HUES6 (cell line): ENCODE measurements around the gene ZNF532.
A peak's percentile ranks its signal among the peaks of the same experiment; 100 is the strongest.
"Not testable (repeated sequence)": the region's sequence is repeated elsewhere in the genome, so short reads cannot be mapped to it uniquely, and the experiment has no call there.

Experiments used
- H3K27ac ChIP-seq: 2 replicates; pipeline ENCODE4 v1.7.0; 2013; ENCODE audit warnings: low read depth, mild to moderate bottlenecking, low read length, inconsistent platforms
- H3K27me3 ChIP-seq: 2 replicates; pipeline ENCODE4 v1.6.1; 2013; ENCODE audit warnings: low read length; ENCODE audit not compliant: control insufficient read depth, insufficient read depth
- H3K36me3 ChIP-seq: 2 replicates; pipeline ENCODE4 v1.6.1; 2013; ENCODE audit warnings: low read length; ENCODE audit not compliant: control insufficient read depth, insufficient read depth
- H3K4me1 ChIP-seq: 2 replicates; pipeline ENCODE4 v1.6.1; 2013; ENCODE audit warnings: low read length; ENCODE audit not compliant: control insufficient read depth, insufficient read depth
- H3K4me3 ChIP-seq: 2 replicates; pipeline ENCODE4 v1.5.1; 2013; ENCODE audit warnings: low read depth, low read length
- H3K9ac ChIP-seq: one replicate; pipeline ENCODE4 v1.6.1; 2013; ENCODE audit warnings: mild to moderate bottlenecking, low read length
- H3K9me3 ChIP-seq: 2 replicates; pipeline ENCODE4 v1.6.1; 2013; ENCODE audit warnings: low read depth, low read length; ENCODE audit not compliant: control insufficient read depth, insufficient read depth

The ZNF532 gene

DNA sequence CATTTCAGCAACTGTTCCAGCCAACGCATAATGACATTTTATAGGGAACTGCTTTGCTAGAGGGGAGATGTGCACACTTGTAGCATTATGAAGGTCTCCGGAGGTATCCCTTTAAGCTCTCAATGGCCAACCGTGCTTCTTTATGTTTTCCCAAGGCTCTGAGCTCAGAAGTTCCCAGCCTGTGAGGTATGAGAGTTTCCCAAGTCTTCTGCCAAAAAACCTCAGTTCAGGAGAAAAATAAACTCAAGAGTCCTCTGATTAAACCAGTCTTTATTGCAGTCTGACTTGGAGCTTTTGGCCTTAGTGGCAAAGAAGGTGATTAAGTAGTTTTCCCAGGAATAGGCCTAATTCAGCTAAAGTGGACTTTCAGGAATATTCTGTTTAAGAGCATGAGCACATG, 35.4 kb upstream of the ZNF532 start:
- no peak overlapping the region for H3K9ac ChIP-seq
- peaks cover 14% of the 10 kb centered on the region for H3K4me1 ChIP-seq
- no peak overlapping the region for H3K4me3 ChIP-seq
- peaks cover 17% of the 10 kb centered on the region; the same call in 1 of the 2 replicates for H3K9me3 ChIP-seq
- H3K27me3 ChIP-seq, result no peaks in the 10 kb centered on the region
- no peak overlapping the region for H3K27ac ChIP-seq
- no peaks in the 10 kb centered on the region for H3K36me3 ChIP-seq

DNA sequence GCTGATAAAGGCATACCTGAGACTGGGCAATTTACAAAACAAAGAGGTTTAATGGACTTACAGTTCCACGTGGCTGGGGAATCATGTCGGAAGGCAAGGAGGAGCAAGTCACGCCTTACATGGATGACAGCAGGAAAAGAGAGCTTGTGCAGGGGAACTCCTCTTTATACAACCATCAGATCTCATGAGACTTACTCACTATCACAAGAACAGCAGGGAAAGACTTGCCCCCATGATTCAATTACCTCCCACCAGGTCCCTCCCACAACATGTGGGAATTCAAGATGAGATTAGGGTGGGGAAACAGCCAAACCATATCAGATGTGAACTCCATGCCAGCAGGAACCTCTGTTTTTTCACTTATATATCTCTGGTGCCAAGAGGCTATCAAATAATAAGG, 34.8 kb upstream of the ZNF532 start:
- not testable (repeated sequence) for H3K27ac ChIP-seq, H3K36me3 ChIP-seq, H3K4me3 ChIP-seq, H3K27me3 ChIP-seq
- H3K4me1 ChIP-seq, result peaks cover 14% of the 10 kb centered on the region
- H3K9ac ChIP-seq, result peak overlapping the region; percentile 16
- peaks cover 17% of the 10 kb centered on the region; the same call in 1 of the 2 replicates for H3K9me3 ChIP-seq

DNA sequence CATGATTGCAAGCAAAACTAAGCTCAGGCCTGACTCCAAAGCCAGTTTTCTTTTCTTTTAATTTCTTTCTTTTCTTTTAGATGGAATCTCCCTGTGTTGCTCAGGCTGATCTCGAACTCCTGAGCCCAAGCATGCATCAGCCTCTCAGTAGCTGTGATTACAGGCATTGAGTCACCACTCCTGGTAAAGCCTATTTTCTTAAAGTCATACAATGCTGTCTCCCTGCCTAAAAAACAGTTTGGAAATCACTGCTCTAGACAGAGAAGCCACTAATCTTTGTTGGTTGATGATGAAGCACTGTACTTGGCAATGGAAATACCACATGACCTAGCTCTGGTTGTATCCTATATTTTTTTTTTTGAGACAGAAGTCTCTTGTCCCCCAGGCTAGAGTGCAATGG, 33.1 kb upstream of the ZNF532 start:
- H3K36me3 ChIP-seq, result no peaks in the 10 kb centered on the region
- H3K4me3 ChIP-seq, result no peak overlapping the region
- peaks cover 14% of the 10 kb centered on the region for H3K4me1 ChIP-seq
- peaks cover 17% of the 10 kb centered on the region; the same call in 1 of the 2 replicates for H3K9me3 ChIP-seq
- H3K27ac ChIP-seq, result no peak overlapping the region
- H3K9ac ChIP-seq, result no peak overlapping the region
- H3K27me3 ChIP-seq, result no peaks in the 10 kb centered on the region

DNA sequence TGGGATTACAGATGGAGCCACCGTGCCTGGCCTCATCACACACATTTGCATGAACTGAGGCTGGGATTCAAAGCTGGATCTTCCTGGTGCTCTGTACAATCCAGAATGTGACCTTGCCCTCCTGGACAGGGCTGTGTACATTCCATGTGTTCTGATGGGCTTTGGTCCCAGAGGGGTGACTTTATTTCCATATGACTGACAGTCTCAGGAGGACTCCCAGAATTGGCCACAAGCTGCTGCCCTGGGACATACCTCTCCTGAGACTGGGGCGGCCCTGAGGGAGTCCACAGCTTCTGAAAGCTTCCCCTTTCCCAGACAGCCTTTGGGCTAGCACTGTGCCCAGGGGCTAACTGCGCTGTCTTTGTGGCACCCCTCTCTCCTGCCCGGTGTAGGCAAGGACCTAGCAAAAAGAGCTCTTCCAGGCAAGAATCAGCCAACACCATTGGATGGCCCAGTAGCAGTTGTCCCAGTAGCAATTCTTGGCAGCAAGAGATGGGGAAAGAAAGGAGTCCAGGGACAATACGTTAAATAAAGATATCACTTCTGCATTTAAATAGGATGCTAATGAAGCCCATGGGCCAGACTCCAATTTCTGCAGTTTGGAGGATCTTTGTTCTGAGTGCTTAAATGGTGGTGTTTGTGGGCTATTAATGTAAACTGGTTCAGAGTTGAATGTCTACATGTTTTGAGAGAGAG, 26.4 kb upstream of the ZNF532 start:
- no peak overlapping the region for H3K4me3 ChIP-seq
- no peak overlapping the region for H3K27ac ChIP-seq
- no peaks in the 10 kb centered on the region for H3K27me3 ChIP-seq
- H3K9ac ChIP-seq, result no peak overlapping the region
- H3K36me3 ChIP-seq, result no peaks in the 10 kb centered on the region
- peaks cover 7% of the 10 kb centered on the region; the same call in 1 of the 2 replicates for H3K9me3 ChIP-seq
- H3K4me1 ChIP-seq, result peaks cover 14% of the 10 kb centered on the region

DNA sequence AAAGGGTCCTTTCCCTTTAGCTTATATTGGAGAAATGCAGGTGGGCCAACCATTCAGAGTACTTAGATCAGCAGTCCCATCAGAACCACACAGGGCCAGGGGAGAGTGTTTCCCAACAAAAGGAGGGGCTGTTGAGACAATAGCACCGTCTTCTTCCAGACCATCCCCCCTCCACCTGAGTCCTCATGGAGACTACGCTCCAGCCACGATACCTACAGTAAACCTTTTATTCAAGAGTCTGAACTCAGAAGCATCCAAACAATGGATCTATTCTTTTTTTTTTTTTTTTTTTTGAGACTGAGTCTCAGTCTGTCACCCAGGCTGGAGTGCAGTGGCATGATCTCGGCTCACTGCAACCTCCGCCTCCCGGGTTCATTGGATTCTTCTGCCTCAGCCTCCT, 25.7 kb upstream of the ZNF532 start:
- Histone ChIP-seq H3K36me3 (no peaks in the 10 kb centered on the region), H3K9ac (no peak overlapping the region), H3K27me3 (no peaks in the 10 kb centered on the region), H3K27ac (no peak overlapping the region), H3K9me3 (peaks cover 7% of the 10 kb centered on the region; the same call in 1 of the 2 replicates), H3K4me3 (no peak overlapping the region), H3K4me1 (peaks cover 17% of the 10 kb centered on the region)

DNA sequence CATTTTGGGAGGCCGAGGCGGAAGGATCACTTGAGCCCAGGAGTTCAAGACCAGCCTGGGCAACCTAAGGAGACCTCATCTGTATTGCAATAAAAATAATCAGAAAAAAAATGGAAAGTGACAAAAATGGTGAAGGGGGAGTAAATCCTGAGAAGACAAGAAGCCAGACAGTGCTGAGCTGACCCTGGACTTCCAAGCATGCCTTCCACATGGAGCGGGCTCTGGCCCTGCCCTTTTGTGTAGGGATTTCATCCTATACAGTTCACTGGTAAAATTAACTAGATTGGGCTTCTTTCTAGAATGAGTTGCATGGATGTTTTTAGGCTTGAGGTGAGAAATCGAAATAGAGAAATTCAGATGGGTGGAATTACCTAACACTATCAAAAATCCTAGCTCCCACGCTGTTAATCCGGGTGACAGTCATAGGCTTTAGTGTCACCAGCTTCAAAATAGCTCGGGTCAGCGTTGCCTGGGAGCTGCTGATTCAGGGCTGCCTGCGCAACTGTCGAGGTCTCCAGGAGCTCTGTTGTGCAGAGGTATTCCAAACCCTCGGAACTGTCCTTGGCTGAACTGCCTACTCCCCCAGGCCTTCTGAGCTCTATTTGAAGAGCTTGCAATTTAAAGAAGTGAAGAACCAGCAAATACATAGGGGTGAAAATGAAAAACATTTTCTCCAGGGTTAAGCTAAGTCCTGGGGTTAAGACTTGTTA, 21.5 kb upstream of the ZNF532 start:
- Histone ChIP-seq H3K27me3 (no peaks in the 10 kb centered on the region), H3K36me3 (no peaks in the 10 kb centered on the region), H3K4me3 (no peak overlapping the region), H3K9ac (no peak overlapping the region), H3K27ac (no peak overlapping the region), H3K9me3 (peaks cover 7% of the 10 kb centered on the region; the same call in 1 of the 2 replicates), H3K4me1 (peaks cover 43% of the 10 kb centered on the region)

DNA sequence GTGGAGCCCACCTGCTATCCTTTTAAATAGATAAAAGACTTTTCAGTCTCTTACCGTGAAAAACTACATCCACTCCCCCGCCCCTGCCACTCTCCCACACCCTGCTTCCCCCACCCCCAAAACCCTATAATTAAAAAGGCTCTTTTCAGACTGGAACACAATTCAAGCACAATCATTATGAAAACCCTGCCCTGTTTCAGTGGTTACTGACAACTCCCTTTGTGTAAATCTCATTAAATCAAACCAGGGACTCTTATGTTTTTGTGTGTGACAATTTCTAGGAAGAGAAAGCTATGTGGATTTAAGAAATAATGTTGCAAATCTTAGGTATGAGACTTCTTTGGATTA, 21.0 kb upstream of the ZNF532 start:
- Histone ChIP-seq H3K4me3 (no peak overlapping the region), H3K9ac (no peak overlapping the region), H3K27me3 (no peaks in the 10 kb centered on the region), H3K9me3 (peaks cover 7% of the 10 kb centered on the region; the same call in 1 of the 2 replicates), H3K27ac (no peak overlapping the region), H3K36me3 (no peaks in the 10 kb centered on the region), H3K4me1 (peaks cover 43% of the 10 kb centered on the region)

DNA sequence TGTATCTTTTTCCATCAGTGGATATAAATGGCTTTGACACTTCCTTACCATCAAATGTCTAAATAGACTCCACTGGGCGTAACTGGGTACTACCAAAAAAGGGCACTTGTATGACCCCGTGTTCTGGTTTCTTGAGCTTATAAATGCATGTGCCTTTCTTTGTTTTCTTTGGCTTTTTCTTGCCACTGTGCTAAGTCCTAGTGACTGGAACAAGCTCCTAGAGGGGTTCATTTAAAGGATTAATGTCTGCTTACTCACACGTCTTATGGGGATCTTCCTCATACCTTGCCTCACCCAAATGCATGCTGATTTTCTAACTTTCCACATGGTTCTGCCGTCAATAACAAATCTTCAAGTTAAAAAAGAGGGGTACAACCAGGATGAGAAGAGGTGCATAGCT, 19.8 kb upstream of the ZNF532 start:
- Histone ChIP-seq H3K27me3 (no peaks in the 10 kb centered on the region), H3K36me3 (no peaks in the 10 kb centered on the region), H3K9ac (no peak overlapping the region), H3K27ac (no peak overlapping the region), H3K9me3 (peaks cover under 1% of the 10 kb centered on the region; the same call in 1 of the 2 replicates), H3K4me1 (peaks cover 51% of the 10 kb centered on the region), H3K4me3 (no peak overlapping the region)

DNA sequence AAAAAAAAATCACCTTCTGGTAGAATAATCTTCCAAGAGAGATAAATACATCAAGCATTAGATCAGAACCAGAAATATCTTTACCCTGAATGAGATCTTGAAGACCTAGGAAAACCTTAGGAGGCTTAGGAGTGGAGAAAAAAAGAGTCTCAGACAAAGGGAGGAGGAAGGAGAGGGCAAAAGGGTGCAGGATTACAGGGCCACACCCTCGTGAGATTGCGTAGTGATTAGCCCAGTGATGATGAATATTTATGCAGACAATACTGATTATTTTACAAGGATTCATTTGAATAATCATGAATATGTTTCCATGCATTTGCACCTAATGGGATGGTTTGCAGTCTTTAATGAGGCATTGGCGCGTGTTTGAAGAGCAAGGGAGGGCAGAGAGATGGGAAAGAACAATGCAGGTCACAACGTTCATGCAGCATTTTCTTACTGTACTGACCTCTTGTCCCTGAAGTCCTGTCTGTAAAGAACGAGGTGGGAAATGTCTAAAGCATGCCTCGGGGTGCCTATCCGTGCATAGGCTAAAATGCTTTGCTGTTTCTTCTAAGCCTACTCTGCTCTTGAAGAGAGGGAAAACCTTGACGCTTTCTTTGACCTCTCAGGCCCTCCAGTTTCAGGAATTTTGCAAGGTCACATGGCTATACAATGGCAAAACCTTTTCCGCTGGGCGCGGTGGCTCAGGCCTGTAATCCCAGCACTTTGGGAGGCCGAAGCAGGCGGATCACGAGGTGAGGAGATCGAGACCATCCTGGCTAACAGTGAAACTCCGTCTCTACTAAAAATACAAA, 18.6 kb upstream of the ZNF532 start:
- H3K4me1 ChIP-seq, result peaks cover 63% of the 10 kb centered on the region
- H3K27me3 ChIP-seq, result no peaks in the 10 kb centered on the region
- H3K9ac ChIP-seq, result peak overlapping the region; percentile 50
- no peaks in the 10 kb centered on the region for H3K9me3 ChIP-seq
- no peaks in the 10 kb centered on the region for H3K36me3 ChIP-seq
- peak overlapping the region; percentile 91; the same call in 1 of the 2 replicates for H3K27ac ChIP-seq
- no peak overlapping the region for H3K4me3 ChIP-seq

DNA sequence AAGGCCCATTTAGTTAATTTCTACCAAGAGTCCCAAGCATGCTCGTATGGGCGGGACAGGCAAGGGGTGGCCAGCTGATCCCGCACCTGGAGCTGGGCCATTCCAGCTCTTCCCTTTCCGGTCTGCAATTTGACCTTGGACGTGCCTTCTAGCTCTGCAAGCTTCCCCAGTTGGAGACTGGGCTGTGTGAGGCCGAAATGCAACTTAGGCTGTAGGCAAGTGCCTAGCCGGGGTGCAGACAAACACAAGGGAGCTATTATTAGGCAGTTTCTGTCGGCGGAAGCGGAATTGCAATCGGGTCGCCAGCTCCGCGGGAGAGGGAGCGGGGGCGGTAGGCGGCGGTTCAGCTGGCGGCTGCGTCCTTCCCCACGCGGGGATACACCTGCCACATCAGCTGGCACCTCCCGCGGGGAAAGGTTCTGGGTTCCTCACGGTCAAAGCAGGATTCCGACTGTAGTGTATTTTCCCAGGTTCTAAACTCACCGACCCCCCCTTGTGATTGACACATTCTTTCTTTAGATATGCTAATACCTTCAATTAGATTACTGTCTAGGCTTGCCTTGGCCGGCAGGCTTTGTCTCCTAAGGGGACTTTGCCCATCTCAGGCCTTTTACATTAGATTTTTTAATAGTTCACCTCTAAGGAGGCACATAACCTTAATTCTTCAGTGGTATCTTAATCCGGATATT, 17.1 kb upstream of the ZNF532 start:
- Histone ChIP-seq H3K9ac (peak overlapping the region; percentile 84), H3K4me1 (peaks cover 73% of the 10 kb centered on the region)

More for the DNA sequence above, 17.1 kb upstream of the ZNF532 start:
- H3K4me3 ChIP-seq, result peak overlapping the region; percentile 30
- H3K9me3 ChIP-seq, result no peaks in the 10 kb centered on the region
- H3K36me3 ChIP-seq, result no peaks in the 10 kb centered on the region
- peak overlapping the region; percentile 91 for H3K27ac ChIP-seq
- no peaks in the 10 kb centered on the region for H3K27me3 ChIP-seq
